Measurements from ENCODE around the gene EIF3F.
A peak's percentile ranks its signal among the peaks of the same experiment; 100 is the strongest.

EIF3F gene

GRCh38 chr11:7994581-7995278 is 7.6 kb downstream of the EIF3F start:
- DNase-seq: no peak

GRCh38 chr11:7999795-8000194 is 12.7 kb downstream of the EIF3F start:
- no peak for DNase-seq

GRCh38 chr11:8000390-8000789 is 13.3 kb downstream of the EIF3F start:
- DNase-seq: no peak

GRCh38 chr11:8002676-8003075 is 15.5 kb downstream of the EIF3F start:
- DNase-seq: no peak

- no peak for DNase-seq
These were observed 16.1 kb downstream of the EIF3F start for GRCh38 chr11:8003187-8003586.

- no peak for DNase-seq
These were observed 16.9 kb downstream of the EIF3F start for GRCh38 chr11:8004008-8004407.

- no peak for DNase-seq
These were observed 18.4 kb downstream of the EIF3F start for GRCh38 chr11:8005556-8005955.

GRCh38 chr11:8006349-8006977 is 19.3 kb downstream of the EIF3F start:
- peak; percentile 54 for DNase-seq

- DNase-seq: no peak
These were observed 21.1 kb downstream of the EIF3F start for GRCh38 chr11:8008212-8008611.

- no peak for DNase-seq
These were observed 22.7 kb downstream of the EIF3F start for GRCh38 chr11:8009856-8010255.

GRCh38 chr11:8011371-8011770 is 24.2 kb downstream of the EIF3F start:
- no peak for DNase-seq

- no peak for DNase-seq
These were observed 24.9 kb downstream of the EIF3F start for GRCh38 chr11:8011981-8012444.

GRCh38 chr11:8013833-8014232 is 26.7 kb downstream of the EIF3F start:
- DNase-seq: no peak

- DNase-seq: no peak
These were observed 28.7 kb downstream of the EIF3F start for GRCh38 chr11:8015753-8016239.

- no peak for DNase-seq
These were observed 29.3 kb downstream of the EIF3F start for GRCh38 chr11:8016440-8016839.

GRCh38 chr11:8017071-8017470 is 29.9 kb downstream of the EIF3F start:
- DNase-seq: no peak

GRCh38 chr11:8017894-8018483 is 30.9 kb downstream of the EIF3F start:
- no peak for DNase-seq

- DNase-seq: peak; percentile 60
These were observed 31.6 kb downstream of the EIF3F start for GRCh38 chr11:8018484-8019313.

GRCh38 chr11:8019314-8020243 is 32.4 kb downstream of the EIF3F start:
- no peak for DNase-seq

GRCh38 chr11:8020244-8020597 is 33.1 kb downstream of the EIF3F start:
- no peak for DNase-seq

GRCh38 chr11:8021920-8022319 is 34.8 kb downstream of the EIF3F start:
- no peak for DNase-seq

- DNase-seq: no peak
These were observed 35.7 kb downstream of the EIF3F start for GRCh38 chr11:8022876-8023275.

Measured in COR-L47 (cell line).